K562 (cell line): Measurements from ENCODE around the gene BCAN. TPM values are rescaled to one million over a fixed set of nuclear protein-coding genes. Genes with fewer than 3 reads are reported as not detected.

Source experiments
- ATAC-seq: fragments of 200-7000 bp; cut with Tn5 transposase; 3 replicates; pipeline ENCODE4 v1.9.1; 2020; ENCODE audit warnings: moderate library complexity
- BruUV-seq: library from RNA; stranded (reverse); fragments of 400-500 nt; replicated peaks from 2 replicates; lab custom pipeline; 2021; lab: Mats Ljungman, UMichigan
- CTCF ChIA-PET: fragments of 300-600 bp; formaldehyde crosslinking; extraction: SDS; loops from one replicate; lab custom pipeline; 2021; ENCODE audit warnings: low intra/inter-chr PET ratio; lab: Yijun Ruan, JAX
- POLR2A ChIA-PET: fragments of 300-600, 350-650 bp; sonication (Branson Sonifier 250); formaldehyde crosslinking; extraction: SDS; loops from one replicate; lab custom pipeline; 2021; ENCODE audit warnings: antibody characterized with exemption, inconsistent platforms; lab: Yijun Ruan, JAX
- DNase-seq, 4 experiments: peaks; one replicate each; pipeline versions ENCODE4 v3.0.0 to v3.0.0-alpha.2; 2011 to 2018; ENCODE audit warnings: low spot score in 3 of 4, mixed read lengths in 3 of 4; ENCODE audit errors: extremely low read depth in 1 of 4
- FAIRE-seq: peaks from 2 replicates; lab custom pipeline; 2011; peaks lifted over from hg19 to GRCh38; lab: Jason Lieb, UNC
- H2AFZ ChIP-seq: 2 replicates; pipeline ENCODE4 v1.6.0; 2011; ENCODE audit warnings: low read depth, low read length, control low read depth, inconsistent platforms
- H3K27ac ChIP-seq: fragments of 200-600 bp; 3 replicates; pipeline ENCODE4 v1.8.0; 2011; ENCODE audit warnings: low read depth, mild to moderate bottlenecking, control low read depth, inconsistent platforms, low read length, moderate library complexity, mixed read lengths; ENCODE audit errors: extremely low read depth
- H3K27me3 ChIP-seq, 2 experiments: fragments of 300-600 bp in 1 of 2; 2 replicates in 1 of 2; 3 replicates in 1 of 2; pipeline versions ENCODE4 v1.6.0 to v1.8.0; 2011; ENCODE audit warnings: inconsistent platforms in 2 of 2, low read length in 2 of 2, mild to moderate bottlenecking in 1 of 2, mixed read lengths in 1 of 2, moderate library complexity in 1 of 2; ENCODE audit not compliant: control insufficient read depth in 2 of 2, insufficient read depth in 2 of 2
- H3K36me3 ChIP-seq: fragments of 300-600 bp; 3 replicates; pipeline ENCODE4 v1.8.0; 2011; ENCODE audit warnings: mild to moderate bottlenecking, low read length, inconsistent platforms; ENCODE audit not compliant: control insufficient read depth, insufficient read depth
- H3K4me1 ChIP-seq, 2 experiments: fragments of 200-600 bp in 1 of 2; replicated peaks in 1 of 2; 2 replicates in 1 of 2; 3 replicates in 1 of 2; pipeline versions ENCODE4 v1.5.1 to v1.8.0; 2011; ENCODE audit warnings: inconsistent platforms in 2 of 2, low read length in 2 of 2, mild to moderate bottlenecking in 1 of 2, mixed read lengths in 1 of 2, moderate library complexity in 1 of 2; ENCODE audit not compliant: control insufficient read depth in 2 of 2, insufficient read depth in 2 of 2
- H3K4me2 ChIP-seq: 2 replicates; pipeline ENCODE4 v1.6.1; 2011; ENCODE audit warnings: low read length, control low read depth, inconsistent platforms, mixed read lengths; ENCODE audit not compliant: insufficient read depth
- H3K4me3 ChIP-seq: fragments of 200-600 bp; sonication (generic), shearing (Covaris generic); 2 replicates; pipeline ENCODE4 v1.5.1; 2016; ENCODE audit warnings: control low read depth, inconsistent platforms
- H3K79me2 ChIP-seq: fragments of 200-600 bp; 3 replicates; pipeline ENCODE4 v1.8.0; 2011; ENCODE audit warnings: low read length, inconsistent platforms; ENCODE audit not compliant: control insufficient read depth, insufficient read depth
- H3K9ac ChIP-seq, 2 experiments: 2 replicates each; pipeline versions ENCODE4 v1.6.0 to v1.6.1; 2011; ENCODE audit warnings: low read depth in 2 of 2, low read length in 2 of 2, control low read depth in 1 of 2, inconsistent platforms in 1 of 2, mild to moderate bottlenecking in 1 of 2, mixed read lengths in 1 of 2; ENCODE audit not compliant: insufficient read depth in 1 of 2
- H3K9me1 ChIP-seq: one replicate; pipeline ENCODE4 v1.6.0; 2011; ENCODE audit warnings: inconsistent platforms, mild to moderate bottlenecking, low read length, moderate library complexity; ENCODE audit not compliant: control insufficient read depth, insufficient read depth
- H3K9me3 ChIP-seq: replicated peaks from 2 replicates; pipeline ENCODE4 v1.5.1; 2011; ENCODE audit warnings: low read depth, low read length, inconsistent platforms; ENCODE audit not compliant: control insufficient read depth, insufficient read depth
- H4K20me1 ChIP-seq: replicated peaks from 2 replicates; pipeline ENCODE4 v1.6.1; 2011; ENCODE audit warnings: low read length, inconsistent platforms, mixed read lengths; ENCODE audit not compliant: control insufficient read depth, insufficient read depth
- GTF2A2 ChIP-seq: IDR thresholded peaks from 2 replicates; pipeline ENCODE4 v1.6.1; 2016; ENCODE audit warnings: mild to moderate bottlenecking, missing genetic modification characterization, missing compliant biosample characterization
- HMG20A ChIP-seq: fragments of 450-650 bp; formaldehyde crosslinking; conservative IDR thresholded peaks from 2 replicates; pipeline ENCODE4 v1.4.0; 2020; ENCODE audit warnings: mild to moderate bottlenecking, mixed read lengths
- PHF20 ChIP-seq: fragments of 450-650 bp; IDR thresholded peaks from 2 replicates; pipeline ENCODE4 v1.6.1; 2018; ENCODE audit not compliant: partially characterized antibody
- POU5F1 ChIP-seq: fragments of 150-350 bp; IDR thresholded peaks from 2 replicates; pipeline ENCODE4 v1.6.1; 2014; ENCODE audit warnings: borderline replicate concordance, low read length, low read depth, mild to moderate bottlenecking; ENCODE audit not compliant: partially characterized antibody
- ZNF124 ChIP-seq: sonication (generic); formaldehyde crosslinking; IDR thresholded peaks from 2 replicates; pipeline ENCODE4 v1.8.1; 2022; ENCODE audit warnings: missing genetic modification reagents
- ZNF274 ChIP-seq: IDR thresholded peaks from 2 replicates; pipeline ENCODE4 v1.6.1; 2011; ENCODE audit warnings: low read depth, mild to moderate bottlenecking, low read length, moderate library complexity, borderline replicate concordance
- WGBS: fragments of 100-300 bp; shearing (Covaris generic); methylation state at CpG from one replicate; pipeline ENCODE4 v1.1.6; 2016; ENCODE audit warnings: low coverage, mixed read lengths; ENCODE audit not compliant: insufficient coverage; ENCODE audit errors: missing lambda C conversion rate; 5-methylcytosine and 5-hydroxymethylcytosine counted together
- in situ Hi-C: fragments of 300-500 bp; cut with MboI; formaldehyde crosslinking; loops from 4 replicates; pipeline ENCODE4 v1.15.0; 2018; ENCODE audit warnings: inconsistent platforms, mixed read lengths
- intact Hi-C: fragments of 100-400 bp; cut with micrococcal nuclease; formaldehyde crosslinking; loops from 2 replicates; pipeline ENCODE4 v1.14.2; 2022
- polyA plus RNA-seq, 8 experiments: library from polyadenylated mRNA; depleted of rRNA in 4 of 8; stranded (reverse) in 5 of 8; unstranded in 3 of 8; fragments of >200 nt; fragmentation: Nextera tagmentation in 2 of 8; fragmentation: Illumina TruSeq in 1 of 8; extraction: Ambion mirVana in 2 of 8; extraction: Trizol in 1 of 8; gene quantifications; 2 replicates each; pipeline versions ENCODE4 v1.2.1 to v1.2.3, GENCODE V29; 2011 to 2014; ENCODE audit warnings: inconsistent platforms in 1 of 8, missing spikeins in 1 of 8
- total RNA-seq, 7 experiments: library from RNA; depleted of rRNA in 6 of 7; stranded (reverse); fragments of >200 nt in 6 of 7; fragmentation: Illumina TruSeq in 2 of 7; extraction: Trizol in 2 of 7; gene quantifications; 2 replicates each; pipeline versions ENCODE4 v1.2.1 to v1.2.3, GENCODE V29; 2011 to 2021; ENCODE audit warnings: low replicate concordance in 1 of 7

The BCAN gene
- total and polyA plus RNA-seq, 9 of the 15 experiments (the other 6 are each of a cell fraction or from before 2014, with no cell fraction given), result 0.04 to 0.33 (median 0.14) TPM; not detected in 5

DNA sequence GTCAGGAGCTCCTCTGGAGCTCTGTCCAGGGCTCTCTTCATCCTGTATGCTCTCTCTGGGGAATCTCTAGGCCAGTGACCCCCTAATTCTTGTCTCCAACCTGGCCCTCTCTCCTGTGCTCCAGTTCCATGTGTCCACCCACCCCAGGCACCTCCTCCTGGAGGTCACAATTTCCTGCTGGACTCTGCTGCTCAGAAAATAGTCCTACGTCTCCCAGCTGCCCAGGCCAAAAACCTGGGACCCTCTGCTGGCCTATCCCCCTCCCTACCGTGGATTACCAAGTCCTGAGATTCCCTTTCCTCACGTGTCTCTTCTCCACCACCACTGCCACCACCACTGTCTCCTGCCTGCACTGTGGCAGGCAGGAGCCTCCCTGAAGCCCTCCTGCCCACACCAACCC lies 23.6 kb downstream of the BCAN start:
- no peak overlapping the region for H3K27ac ChIP-seq
- 0 out of 4 replicates have a peak overlapping the region, but pooled peaks of 1 of the 2 experiments have one; percentile 31 for H3K9ac ChIP-seq
- H3K36me3 ChIP-seq, result no peaks in the 10 kb centered on the region
- no peaks in the 10 kb centered on the region for H3K27me3 ChIP-seq
- no peak overlapping the region for H2AFZ ChIP-seq
- no peaks in the 10 kb centered on the region for H4K20me1 ChIP-seq
- POLR2A ChIA-PET, result interaction anchor here (0.7 to 2.3 kb wide), 4 partner anchors 11 to 63 kb away, joined by 3 to 10 read pairs (median 3); partner anchors contain the start of genes ISG20L2, METTL25B and NES
- H3K4me1 ChIP-seq, result peaks cover 45 to 81% of the 10 kb centered on the region in 2 experiments
- CTCF ChIA-PET, result interaction anchor here (0.6 kb wide), 1 partner anchor 24 kb away, joined by 3 read pairs; no protein-coding TSS in a partner anchor
- H3K9me3 ChIP-seq, result no peaks in the 10 kb centered on the region
- no peak for ATAC-seq
- FAIRE-seq, result no peak
- H3K4me2 ChIP-seq, result no peak overlapping the region
- H3K9me1 ChIP-seq, result no peaks in the 10 kb centered on the region
- peaks cover 19% of the 10 kb centered on the region for H3K79me2 ChIP-seq
- no peak for DNase-seq
- intact Hi-C loops, result no loop called here
- H3K4me3 ChIP-seq, result no peak overlapping the region
- in situ Hi-C loops, result no loop called here
- BruUV-seq, result no TSS peak
- 81% methylated on average over 3 of the region's 3 CpGs for WGBS
- TF ChIP-seq PHF20, result no peak
- no peak for TF ChIP-seq POU5F1
- no peak for TF ChIP-seq HMG20A (CRISPR knock-in tag)
- no peak for TF ChIP-seq ZNF274
- no peak for TF ChIP-seq GTF2A2 (tag)
- TF ChIP-seq ZNF124 (CRISPR knock-in tag), result no peak
